Measurements from ENCODE around the gene ITPRIPL1. TPM values are rescaled to one million over a fixed set of nuclear protein-coding genes. Genes with fewer than 3 reads are reported as not detected.

ITPRIPL1 gene
- total and polyA plus RNA-seq, 2 of the 8 experiments (the other 6 are each of a cell fraction or from before 2014, with no cell fraction given): 10.6 to 16.1 TPM

- TF ChIP-seq RBBP5 (IDR thresholded peaks at IDR 0.05; ENCODE audit: borderline replicate concordance, low read depth, low read length) (no peak), SP1 (IDR thresholded peaks at IDR 0.05; ENCODE audit: low read depth, low read length) (no peak), CEBPB (IDR thresholded peaks at IDR 0.05; ENCODE audit: low read depth, low read length) (no peak)
These were observed 29.4 kb downstream of the ITPRIPL1 start (continued) for GRCh38 chr2:96354492-96354891.

Data from H1 (cell line).